ENCODE data around the gene ITPK1. TPM values are rescaled to one million over a fixed set of nuclear protein-coding genes. Genes with fewer than 3 reads are reported as not detected.
A peak's percentile ranks its signal among the peaks of the same experiment; 100 is the strongest.

The ITPK1 gene
- total RNA-seq, 1 experiment from 2014 or later = 80.3 TPM

GRCh38 chr14:93028724-93029076 lies 87.0 kb downstream of the ITPK1 start:
- no peak for DNase-seq (ENCODE audit: low spot score)

DNA sequence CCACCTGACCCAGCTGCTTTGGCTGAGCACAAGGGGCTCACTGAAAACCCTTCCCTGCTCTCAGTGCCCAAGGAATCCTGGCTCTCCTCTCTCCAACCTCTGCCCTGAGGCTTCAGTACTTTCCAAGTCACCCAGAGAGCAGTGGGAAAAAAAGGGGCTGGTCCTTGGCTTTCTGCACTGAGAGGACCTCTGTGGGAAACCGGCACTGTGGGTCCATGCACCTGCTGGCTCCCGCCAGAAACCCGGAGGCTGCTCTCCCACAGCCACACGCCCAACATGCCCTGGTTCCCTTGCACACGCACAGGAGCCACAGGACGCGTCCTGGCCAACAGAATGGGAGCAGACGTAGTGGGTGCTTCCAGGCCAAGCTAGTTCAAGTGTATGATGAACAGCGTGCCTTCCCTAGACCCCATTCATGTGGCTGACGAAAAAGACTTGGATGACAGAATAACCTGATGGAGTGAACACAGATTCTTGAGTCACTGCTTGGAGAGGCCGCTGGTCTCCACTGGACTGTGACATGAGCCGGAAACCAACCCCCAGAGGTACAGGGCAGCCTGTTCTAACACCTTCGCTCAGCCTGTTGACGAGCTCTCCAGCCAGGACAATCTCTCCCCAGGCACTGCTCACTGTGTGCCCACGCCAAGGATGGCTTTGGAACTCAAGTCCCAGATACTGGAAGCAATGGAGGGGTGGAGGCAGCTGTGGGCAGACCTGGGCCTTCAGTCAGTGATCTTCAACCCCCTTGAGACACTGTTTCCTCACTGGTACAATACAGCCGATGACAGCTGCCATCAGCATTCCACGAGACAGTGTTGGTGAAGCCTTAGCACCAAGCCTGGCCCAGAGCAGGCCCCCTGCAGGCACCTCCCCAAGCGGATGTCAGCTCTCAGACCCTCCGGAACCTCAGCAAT lies 87.7 kb downstream of the ITPK1 start:
- DNase-seq (ENCODE audit: low spot score) = no peak

DNA sequence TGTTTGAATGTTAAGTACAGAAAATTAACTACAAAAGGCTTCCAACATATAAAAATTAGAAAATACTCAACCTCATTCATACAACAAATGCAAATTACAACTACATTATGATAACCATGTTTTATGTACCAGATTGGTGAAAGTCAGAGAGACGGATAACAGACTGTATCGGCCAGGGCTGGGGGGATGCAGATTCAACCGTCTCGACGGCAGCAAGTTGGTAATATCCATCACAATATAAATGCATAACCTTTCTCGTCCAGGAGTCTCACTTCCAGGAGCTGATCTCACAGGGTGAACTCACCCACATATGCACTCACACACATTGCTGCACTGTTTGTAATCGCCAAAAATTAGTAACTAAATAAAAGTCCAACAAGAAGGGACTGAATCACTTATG lies 89.4 kb downstream of the ITPK1 start:
- DNase-seq (ENCODE audit: low spot score) = no peak

- DNase-seq (ENCODE audit: low spot score) = no peak
Measured at GRCh38 chr14:93025055-93025454, 90.7 kb downstream of the ITPK1 start.

DNA sequence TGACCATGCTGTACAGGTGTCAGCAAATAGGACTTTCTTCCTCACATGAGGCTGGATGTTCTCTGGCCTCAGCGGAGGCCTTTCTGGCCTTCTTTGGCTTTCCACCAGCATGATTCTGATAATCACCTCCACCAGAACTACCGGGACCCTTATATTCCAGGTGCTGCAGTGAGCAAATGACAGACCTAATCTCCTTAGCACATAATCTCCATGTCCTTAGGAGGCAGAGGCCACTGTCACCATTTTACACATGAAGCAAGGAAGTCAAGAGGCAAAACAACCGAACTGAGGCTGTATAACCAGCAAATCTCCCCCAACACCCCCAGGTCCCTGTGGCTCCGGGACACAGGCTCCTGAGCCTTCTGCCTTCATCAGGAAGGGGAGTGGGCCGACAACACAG lies 91.2 kb downstream of the ITPK1 start:
- DNase-seq (ENCODE audit: low spot score) = no peak

DNA sequence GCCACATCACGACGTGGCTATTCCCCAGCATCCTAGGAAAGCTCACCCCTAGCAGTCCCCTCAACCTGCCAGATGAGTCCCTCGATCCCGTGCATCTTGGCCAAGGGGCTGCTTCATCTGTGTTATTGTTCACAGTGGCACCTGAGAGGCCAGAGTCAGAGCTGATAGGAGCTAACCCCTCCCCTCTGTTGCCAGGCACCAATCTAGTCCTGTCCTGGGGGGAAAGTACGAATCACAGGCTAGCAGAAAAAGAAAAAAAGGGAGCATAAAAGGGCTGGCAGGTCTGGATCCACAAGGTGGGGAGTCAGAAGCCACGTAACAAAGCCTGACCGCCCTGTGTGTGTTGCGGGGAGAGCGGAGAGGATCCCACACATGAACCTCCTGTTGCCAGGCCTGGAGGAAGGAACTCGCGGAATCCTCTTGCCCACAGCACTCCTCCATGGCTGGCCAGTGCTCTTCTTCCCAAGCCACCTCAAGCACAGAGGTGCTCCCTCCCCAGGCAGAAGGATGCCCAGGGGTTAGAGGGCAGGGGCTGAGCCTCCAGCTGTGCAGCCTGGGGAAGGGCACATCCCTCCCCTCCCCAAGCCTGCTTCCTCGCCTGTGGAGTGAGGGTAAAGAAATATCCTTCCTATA lies 91.8 kb downstream of the ITPK1 start:
- no peak for DNase-seq (ENCODE audit: low spot score)

- no peak for DNase-seq (ENCODE audit: low spot score)
Measured at GRCh38 chr14:93023039-93023438, 92.7 kb downstream of the ITPK1 start.

DNA sequence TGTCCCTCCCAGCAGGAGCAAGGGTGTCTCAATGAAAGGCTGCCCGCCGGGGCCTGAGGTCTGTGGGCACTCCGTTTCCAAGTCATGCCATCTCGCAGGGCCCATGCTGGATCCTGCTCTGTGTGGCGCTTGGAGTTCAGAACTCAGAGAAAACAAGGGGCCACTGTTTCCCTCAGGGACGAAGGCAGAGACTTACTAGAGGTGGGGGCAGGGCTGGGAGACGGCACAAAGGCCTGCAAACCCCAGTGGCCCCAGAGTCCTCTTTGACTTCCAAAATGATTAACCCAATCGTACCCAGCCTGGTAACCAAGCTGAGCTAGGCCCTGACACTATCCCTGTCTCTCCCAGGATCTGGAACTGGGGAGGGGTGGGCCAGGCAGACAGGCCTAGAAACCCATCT lies 95.8 kb downstream of the ITPK1 start:
- no peak for DNase-seq (ENCODE audit: low spot score)

DNA sequence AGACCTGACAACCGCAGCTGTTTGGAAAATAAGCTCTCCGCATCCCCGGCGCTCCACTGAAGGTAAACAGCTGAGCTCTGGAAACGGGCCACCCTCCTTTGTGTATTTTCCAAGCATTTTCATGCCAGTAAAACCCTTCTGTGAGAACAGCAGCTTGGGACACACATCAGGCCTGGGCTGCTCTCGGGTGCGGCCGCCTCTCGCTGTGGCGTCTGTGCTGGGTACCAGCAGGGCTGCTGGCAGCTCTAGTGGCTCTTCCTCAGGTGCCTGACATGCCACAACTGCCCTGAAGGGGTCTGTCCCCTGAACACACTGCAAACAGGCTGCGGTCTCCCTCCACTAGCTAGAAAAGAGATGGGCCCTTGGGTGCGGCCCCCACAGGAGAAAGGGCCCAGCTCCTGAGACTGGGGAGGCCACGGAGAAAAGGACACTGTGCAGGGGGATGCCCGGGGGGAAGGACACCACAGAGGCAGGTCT lies 96.3 kb downstream of the ITPK1 start:
- no peak for DNase-seq (ENCODE audit: low spot score)

GRCh38 chr14:93018366-93018765 lies 97.4 kb downstream of the ITPK1 start:
- DNase-seq (ENCODE audit: low spot score) = no peak

- DNase-seq (ENCODE audit: low spot score) = no peak
Measured at GRCh38 chr14:93017898-93018297, 97.8 kb downstream of the ITPK1 start.

DNA sequence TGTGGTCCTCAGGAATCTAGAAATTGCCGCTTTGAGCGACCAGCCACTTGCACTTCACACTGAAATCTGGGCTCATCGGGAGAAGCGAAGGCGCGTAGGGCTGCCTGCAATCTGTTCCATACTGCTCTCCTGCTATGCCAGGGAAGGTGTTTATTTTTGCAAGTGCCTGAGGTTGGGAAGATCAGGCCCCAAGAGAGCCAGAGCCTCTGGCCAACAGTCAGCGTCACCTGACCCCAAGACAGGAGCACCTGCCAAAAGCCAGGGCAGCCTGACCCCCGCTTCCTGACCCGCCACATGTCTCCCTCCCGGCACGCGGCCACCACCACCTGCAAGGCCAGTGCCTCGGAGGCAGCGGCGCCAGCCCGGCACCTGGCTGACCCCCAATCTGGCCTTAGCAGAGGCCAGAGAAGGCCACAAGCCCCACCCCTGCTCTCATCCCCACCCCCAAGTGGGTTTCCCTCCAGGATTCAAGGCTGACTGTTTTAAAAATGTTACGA lies 98.4 kb downstream of the ITPK1 start:
- no peak for DNase-seq (ENCODE audit: low spot score)

DNA sequence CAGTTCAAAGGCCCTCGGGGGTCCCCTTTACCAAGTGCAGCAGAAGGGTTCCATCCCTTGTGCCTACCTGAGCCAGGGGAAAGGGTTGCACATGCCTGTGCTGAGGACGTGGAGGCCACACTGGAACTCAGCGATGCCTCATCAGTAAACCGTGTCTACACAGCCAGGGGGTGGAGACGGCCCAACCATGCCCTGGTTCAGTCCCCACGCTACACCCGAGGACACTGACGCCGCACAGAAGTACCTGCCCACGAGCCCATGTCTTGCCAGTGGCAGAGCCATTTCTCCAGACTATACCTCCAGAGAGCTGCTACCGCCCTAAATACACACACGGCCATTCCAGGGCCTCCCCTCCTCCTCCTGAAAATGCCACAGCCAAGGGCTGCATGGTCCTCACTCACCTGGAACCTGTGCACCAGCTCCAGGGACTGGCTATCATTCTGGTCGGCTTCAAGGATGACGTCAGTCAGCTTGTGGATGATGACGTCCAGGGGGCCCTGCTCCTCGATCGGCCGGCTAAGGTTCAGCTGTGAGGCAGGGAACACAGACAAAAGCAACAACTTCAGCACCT lies 99.4 kb downstream of the ITPK1 start:
- DNase-seq (ENCODE audit: low spot score) = no peak

GRCh38 chr14:93015505-93015904 lies 100.2 kb downstream of the ITPK1 start:
- DNase-seq (ENCODE audit: low spot score) = no peak

GRCh38 chr14:93015064-93015463 lies 100.7 kb downstream of the ITPK1 start:
- DNase-seq (ENCODE audit: low spot score) = no peak

- DNase-seq (ENCODE audit: low spot score) = no peak
Measured at GRCh38 chr14:93014058-93015023, 101.4 kb downstream of the ITPK1 start.

GRCh38 chr14:93012951-93013719 lies 102.6 kb downstream of the ITPK1 start:
- DNase-seq (ENCODE audit: low spot score) = no peak

GRCh38 chr14:93012506-93012905 lies 103.2 kb downstream of the ITPK1 start:
- DNase-seq (ENCODE audit: low spot score) = no peak

DNA sequence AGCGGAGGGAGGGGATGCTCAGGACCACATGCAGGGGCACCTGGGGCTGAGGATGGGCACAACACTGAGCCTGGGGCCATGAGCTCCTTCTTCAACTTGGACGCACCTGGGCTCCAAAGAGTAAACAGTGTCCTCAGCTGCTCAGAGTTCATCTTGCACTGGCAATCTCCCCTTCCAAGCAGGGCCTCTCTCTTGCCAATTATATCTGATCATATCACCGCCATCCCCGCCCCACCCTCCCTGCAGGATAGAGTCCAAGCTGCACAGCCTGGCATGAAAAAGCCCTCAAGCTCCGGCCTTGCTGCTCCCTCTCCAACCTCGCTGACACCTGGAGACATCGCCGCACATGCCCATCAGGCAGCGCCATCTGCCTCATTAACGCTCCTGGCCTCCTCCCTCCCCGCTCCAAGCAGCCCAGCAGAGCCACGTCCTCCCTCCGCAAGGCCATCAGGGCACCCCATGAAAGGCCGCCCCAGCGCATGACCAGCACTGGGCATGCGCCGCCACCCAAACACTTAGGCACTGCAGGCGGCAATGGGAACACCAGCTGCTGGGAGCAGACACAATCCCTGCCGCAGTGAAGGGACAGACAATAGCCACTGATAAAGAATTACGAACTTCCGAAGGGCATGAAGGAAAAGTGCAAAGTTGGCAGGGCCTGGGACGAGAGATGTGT lies 103.9 kb downstream of the ITPK1 start:
- peak; percentile 55 for DNase-seq (ENCODE audit: low spot score)

- no peak for DNase-seq (ENCODE audit: low spot score)
Measured at GRCh38 chr14:93011141-93011529, 104.6 kb downstream of the ITPK1 start.
